Skeletal muscle tissue (tissue), 4 donors: ENCODE data around the gene IFNLR1. TPM values are rescaled to one million over a fixed set of nuclear protein-coding genes. Genes with fewer than 3 reads are reported as not detected.

Experiments
- H3K27ac ChIP-seq: one replicate; pipeline ENCODE4 v1.7.0; 2013; ENCODE audit warnings: mild to moderate bottlenecking, low read depth, low read length, inconsistent platforms
- H3K27me3 ChIP-seq, 3 donors: one replicate each; pipeline ENCODE4 v1.7.0; 2013; ENCODE audit warnings: low read length in 3 of 3; ENCODE audit not compliant: control insufficient read depth in 3 of 3, insufficient read depth in 3 of 3
- H3K36me3 ChIP-seq, 3 donors: one replicate each; pipeline ENCODE4 v1.7.0; 2013; ENCODE audit warnings: low read length in 3 of 3; ENCODE audit not compliant: control insufficient read depth in 3 of 3, insufficient read depth in 3 of 3
- H3K4me1 ChIP-seq, 3 donors: one replicate each; pipeline ENCODE4 v1.7.0; 2013; ENCODE audit warnings: low read length in 3 of 3, mild to moderate bottlenecking in 3 of 3; ENCODE audit not compliant: control insufficient read depth in 3 of 3, insufficient read depth in 3 of 3
- H3K4me3 ChIP-seq, 3 donors: one replicate each; pipeline ENCODE4 v1.7.0; 2013; ENCODE audit warnings: low read length in 3 of 3
- H3K9ac ChIP-seq, 3 donors: one replicate each; pipeline ENCODE4 v1.7.0; 2013; ENCODE audit warnings: low read length in 3 of 3, mild to moderate bottlenecking in 3 of 3, moderate library complexity in 2 of 3, low read depth in 1 of 3
- H3K9me3 ChIP-seq, 3 donors: one replicate each; pipeline ENCODE4 v1.7.0; 2013; ENCODE audit warnings: low read length in 3 of 3; ENCODE audit not compliant: control insufficient read depth in 3 of 3
- total RNA-seq: library from RNA; depleted of rRNA; stranded (reverse); fragments of >200 nt; gene quantifications from one replicate; pipeline ENCODE4 v1.2.3, GENCODE V29; 2014
- donor health status: Osteomylitis.

The IFNLR1 gene
- total RNA-seq = not detected

DNA sequence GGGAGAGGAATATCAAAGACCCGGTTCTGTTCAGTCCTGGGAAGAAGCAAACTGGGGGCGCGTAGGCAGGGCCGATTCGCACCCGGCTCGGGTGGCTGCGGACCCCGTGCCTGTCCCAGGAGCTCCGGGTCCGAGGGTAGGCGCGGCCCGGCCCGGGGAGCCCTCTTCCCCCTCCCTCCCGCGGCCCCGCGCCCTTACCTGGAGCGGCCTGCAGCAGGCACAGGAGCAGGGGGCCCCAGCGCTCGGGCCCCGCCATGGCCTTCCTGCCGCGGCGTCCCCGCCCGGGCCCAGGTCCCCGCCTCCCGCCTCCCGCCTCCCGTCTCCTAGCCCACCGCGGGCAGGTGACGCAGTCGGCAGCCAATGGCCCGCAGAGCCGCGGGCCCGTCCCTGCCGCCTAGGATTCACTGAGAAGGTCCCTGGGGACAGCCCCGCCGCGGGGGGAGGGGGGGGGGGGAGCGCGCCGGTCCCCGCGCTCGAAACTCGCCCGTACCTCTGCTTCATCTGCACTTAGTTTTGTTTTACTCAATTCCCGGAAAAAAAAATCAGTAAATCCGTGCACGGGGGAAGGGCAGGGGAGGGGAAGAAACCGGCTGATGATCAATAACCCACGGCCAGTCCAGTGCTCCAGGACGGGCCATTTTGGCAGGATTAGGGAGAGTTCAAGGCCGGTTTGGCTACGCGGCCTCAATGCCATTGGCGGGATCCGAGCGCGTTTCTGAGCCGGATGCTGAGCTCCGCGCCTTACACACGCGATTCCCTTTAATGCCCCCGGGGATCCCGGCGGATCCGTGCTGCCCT is at the start of gene IFNLR1:
Gene IFNLR1, minus strand, starts transcription at position 297 of the 798 bp plus-strand sequence. Its CDS starts 41 bp downstream, at position 256.
- peak within 1 kb of the TSS; percentile 78 to 81 (median 80) for H3K4me3 ChIP-seq
- peaks cover 0 to 8% (median 6%) of the 10 kb centered on the region in 3 donors for H3K27me3 ChIP-seq
- H3K36me3 ChIP-seq = no peaks in the 10 kb centered on the region
- H3K4me1 ChIP-seq = peaks cover 5 to 23% (median 15%) of the 10 kb centered on the region in 3 donors
- H3K9ac ChIP-seq = peak within 1 kb of the TSS; percentile 72 to 83 (median 79)
- peak within 1 kb of the TSS; percentile 65 for H3K27ac ChIP-seq
- H3K9me3 ChIP-seq = no peaks in the 10 kb centered on the region

DNA sequence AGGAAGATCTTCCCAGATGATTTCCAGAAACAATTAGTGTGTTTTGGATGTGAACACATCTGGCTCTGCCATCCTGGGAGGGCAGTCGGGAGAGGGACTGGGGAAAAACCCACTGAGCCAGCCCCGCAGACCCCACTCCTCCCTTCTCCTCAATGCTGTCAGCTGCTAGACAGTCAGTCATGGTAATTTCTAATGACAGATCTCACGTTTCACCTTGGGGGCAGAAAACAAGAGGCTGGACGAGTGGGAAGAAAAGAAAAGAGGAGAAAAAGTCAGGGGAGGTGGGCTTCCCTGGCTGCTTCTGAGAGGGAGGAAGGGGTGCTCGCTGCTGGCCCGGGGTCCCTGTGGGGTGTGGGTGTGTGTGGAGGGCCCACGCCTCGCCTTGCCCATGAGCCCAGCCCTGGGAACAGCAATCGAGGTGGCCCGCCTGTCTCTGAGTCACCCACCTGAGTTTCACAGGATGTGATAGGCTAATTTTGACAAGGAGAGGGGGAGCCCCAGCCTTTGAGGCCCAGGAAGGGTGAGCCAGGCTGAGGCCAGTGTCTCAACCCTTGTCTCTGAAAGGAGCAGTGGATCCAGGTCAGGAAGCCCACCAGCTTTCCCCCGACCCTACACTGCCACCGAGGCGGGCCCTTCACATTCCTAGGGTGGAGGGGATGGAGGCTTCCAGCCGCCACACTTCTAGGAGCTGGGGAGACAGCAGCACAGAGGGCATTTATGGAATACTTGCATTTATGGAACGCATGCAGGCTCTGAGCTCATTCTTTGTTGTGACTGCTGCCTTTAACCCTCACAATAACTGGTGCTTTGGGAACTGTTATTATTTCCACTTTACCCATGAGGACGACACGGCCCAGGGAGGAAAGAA is 49.1 kb upstream of the IFNLR1 start:
- H3K27me3 ChIP-seq = peaks cover 0 to 23% (median 21%) of the 10 kb centered on the region in 3 donors
- H3K4me3 ChIP-seq = no peak overlapping the region
- H3K9ac ChIP-seq = no peak overlapping the region
- H3K4me1 ChIP-seq = peaks cover 0 to 10% (median 0%) of the 10 kb centered on the region in 3 donors
- H3K9me3 ChIP-seq = no peaks in the 10 kb centered on the region
- no peak overlapping the region for H3K27ac ChIP-seq
- no peaks in the 10 kb centered on the region for H3K36me3 ChIP-seq

DNA sequence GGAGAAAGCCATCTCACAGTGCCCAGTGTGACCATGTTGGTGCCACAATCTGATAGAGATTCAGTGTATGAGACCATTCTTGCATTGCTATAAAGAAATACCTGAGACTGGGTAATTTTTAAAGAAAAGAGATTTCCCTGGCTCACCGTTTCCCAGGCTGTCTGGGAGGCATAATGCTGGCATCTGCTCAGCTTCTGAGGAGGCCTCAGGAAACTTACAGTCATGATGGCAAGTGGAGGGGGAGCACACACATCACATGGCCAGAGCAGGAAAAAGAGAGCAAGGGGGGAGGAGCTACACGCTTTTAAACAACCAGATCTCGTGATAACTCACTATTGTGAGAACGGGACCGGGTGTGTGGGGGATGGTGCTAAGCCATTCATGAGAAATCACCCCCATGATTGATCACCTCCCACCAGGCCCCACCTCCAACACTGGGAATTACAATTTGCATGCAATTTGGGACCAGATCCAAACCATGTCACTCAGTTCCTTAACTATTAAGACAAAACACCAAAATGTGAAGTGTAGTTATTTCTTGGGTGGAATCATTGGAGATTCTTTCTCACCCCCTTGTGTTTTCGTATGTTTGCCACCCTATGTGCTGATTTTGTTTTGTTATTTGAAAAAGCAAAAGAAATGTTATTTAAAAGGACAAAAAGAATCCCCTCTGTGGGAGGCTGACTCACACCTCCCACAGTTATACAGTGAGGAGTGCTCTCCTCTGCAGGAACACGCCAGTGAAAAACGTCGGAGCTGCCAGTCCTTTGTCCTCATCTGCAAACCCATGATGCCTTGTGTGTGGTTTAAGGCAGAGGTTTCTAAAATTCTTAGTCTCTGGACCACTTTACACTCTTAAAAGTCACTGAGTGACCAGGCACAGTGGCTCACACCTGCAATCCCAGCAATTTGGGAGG is 46.9 kb upstream of the IFNLR1 start:
- no peak overlapping the region for H3K9ac ChIP-seq
- no peaks in the 10 kb centered on the region for H3K9me3 ChIP-seq

DNA sequence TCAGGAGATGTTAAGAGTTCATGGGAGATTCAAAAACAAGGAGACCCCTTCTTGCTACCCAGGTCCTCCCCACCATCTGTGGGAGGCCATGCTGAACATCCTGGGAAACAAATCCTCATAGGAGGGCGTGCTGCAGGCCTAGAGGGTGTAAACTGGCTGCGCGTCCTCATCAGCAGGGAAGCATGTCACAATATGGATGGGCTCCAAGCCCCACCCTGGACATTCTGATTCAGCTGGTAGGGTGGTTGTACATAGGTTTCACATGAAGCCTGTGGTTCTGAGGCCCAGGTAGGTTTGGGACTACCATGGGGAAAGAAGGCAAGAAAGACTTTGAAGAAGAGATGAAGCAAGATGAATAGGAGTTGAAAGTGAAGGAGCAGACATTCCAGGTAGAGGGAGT is 44.6 kb upstream of the IFNLR1 start:
- Histone ChIP-seq H3K9me3 (no peaks in the 10 kb centered on the region), H3K4me1 (peaks cover 0 to 4% (median 0%) of the 10 kb centered on the region in 3 donors), H3K36me3 (no peaks in the 10 kb centered on the region), H3K27me3 (peaks cover 0 to 14% (median 4%) of the 10 kb centered on the region in 3 donors), H3K9ac (no peak overlapping the region), H3K27ac (no peak overlapping the region), H3K4me3 (no peak overlapping the region)

More for the DNA sequence above, 46.9 kb upstream of the IFNLR1 start:
- no peak overlapping the region for H3K27ac ChIP-seq
- H3K4me1 ChIP-seq = peaks cover 0 to 10% (median 0%) of the 10 kb centered on the region in 3 donors
- H3K27me3 ChIP-seq = peaks cover 0 to 25% (median 19%) of the 10 kb centered on the region in 3 donors
- no peak overlapping the region for H3K4me3 ChIP-seq
- no peaks in the 10 kb centered on the region for H3K36me3 ChIP-seq

DNA sequence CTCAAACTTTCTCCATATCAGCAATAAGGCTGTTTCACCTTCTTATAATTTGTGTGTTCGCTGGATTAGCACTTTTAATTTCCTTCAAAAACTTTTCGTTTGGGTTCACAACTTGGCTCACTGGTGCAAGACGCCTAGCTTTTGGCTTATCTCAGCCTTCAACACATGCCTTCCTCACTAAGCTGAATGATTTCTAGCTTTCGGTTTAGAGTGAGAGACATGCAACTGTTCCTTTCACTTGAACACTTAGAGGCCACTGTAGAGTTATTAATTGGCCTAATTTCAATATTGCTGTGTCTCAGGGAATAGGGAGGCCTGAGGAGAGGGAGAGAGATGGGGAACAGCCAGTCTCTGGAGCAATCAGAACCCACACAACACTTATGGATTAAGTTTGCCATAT is 41.2 kb upstream of the IFNLR1 start:
- Histone ChIP-seq H3K27me3 (peaks cover 0 to 9% (median 2%) of the 10 kb centered on the region in 3 donors), H3K4me1 (no peaks in the 10 kb centered on the region), H3K9me3 (no peaks in the 10 kb centered on the region), H3K36me3 (no peaks in the 10 kb centered on the region), H3K27ac (no peak overlapping the region), H3K4me3 (no peak overlapping the region), H3K9ac (no peak overlapping the region)

DNA sequence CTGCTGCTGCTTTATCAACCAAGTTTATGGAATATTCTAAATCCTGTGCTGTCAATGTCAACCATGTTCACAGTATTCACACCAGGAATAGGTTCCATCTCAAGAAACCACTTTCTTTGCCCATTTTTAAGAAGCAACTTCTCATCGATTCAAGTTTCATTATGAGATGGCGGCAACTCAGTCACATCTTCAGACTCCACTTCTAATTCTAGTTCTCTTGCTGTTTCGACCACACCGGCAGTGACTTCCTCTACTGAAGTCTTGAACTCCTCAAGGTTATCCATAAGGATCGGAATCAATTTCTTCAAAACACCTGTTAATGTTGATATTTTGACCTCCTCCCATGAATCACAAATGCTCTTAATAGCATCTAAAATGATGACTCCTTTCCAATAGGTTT is 39.7 kb upstream of the IFNLR1 start:
- Histone ChIP-seq H3K4me3 (no peak overlapping the region), H3K4me1 (no peaks in the 10 kb centered on the region), H3K27me3 (peaks cover 0 to 13% (median 2%) of the 10 kb centered on the region in 3 donors), H3K9me3 (no peaks in the 10 kb centered on the region), H3K9ac (no peak overlapping the region), H3K27ac (no peak overlapping the region), H3K36me3 (no peaks in the 10 kb centered on the region)

DNA sequence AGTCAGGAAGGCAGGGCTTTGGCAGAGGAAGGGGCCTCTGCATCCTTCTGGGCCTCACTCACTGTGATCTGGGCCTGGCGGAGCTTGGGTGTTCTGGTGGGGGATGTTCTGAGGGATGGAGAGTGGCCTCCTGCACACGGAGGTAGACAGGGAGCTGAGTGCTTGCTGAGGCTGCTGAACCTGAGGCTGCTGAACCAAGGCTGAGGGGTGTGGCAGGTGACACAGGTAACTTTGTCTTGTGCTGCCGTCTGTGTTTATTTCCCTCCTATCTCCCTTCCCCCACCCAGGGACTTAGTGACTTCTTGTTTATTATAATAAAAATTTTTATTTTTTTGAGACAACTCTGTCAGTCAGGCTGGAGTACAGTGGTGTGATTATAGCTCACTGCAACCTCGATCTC is 37.7 kb upstream of the IFNLR1 start:
- H3K27me3 ChIP-seq = peaks cover 0 to 22% (median 8%) of the 10 kb centered on the region in 3 donors
- no peak overlapping the region for H3K4me3 ChIP-seq
- no peak overlapping the region for H3K9ac ChIP-seq
- no peaks in the 10 kb centered on the region for H3K9me3 ChIP-seq
- H3K27ac ChIP-seq = no peak overlapping the region
- no peaks in the 10 kb centered on the region for H3K36me3 ChIP-seq
- H3K4me1 ChIP-seq = no peaks in the 10 kb centered on the region

DNA sequence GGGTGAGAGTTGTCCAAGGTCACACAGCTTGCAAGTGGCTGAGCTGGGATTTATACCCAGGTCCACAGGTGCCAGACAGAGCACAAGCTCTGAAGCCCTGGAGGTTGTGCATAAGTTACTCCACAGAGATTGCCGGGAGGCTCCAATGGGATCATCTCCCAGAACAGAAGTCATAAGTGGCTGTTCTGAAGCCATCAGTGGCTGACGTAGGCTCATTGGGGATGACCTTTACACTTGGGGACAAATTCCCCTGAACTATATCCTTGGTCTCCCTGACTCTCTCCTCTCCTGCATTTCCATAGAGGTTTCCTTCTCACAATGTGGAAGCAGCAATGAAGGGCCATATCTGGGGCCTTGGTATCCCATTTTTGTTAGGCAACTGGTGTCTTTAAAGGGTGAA is 37.0 kb upstream of the IFNLR1 start:
- no peaks in the 10 kb centered on the region for H3K9me3 ChIP-seq
- H3K36me3 ChIP-seq = no peaks in the 10 kb centered on the region
- no peak overlapping the region for H3K27ac ChIP-seq
- H3K4me3 ChIP-seq = no peak overlapping the region
- peaks cover 0 to 25% (median 13%) of the 10 kb centered on the region in 3 donors for H3K27me3 ChIP-seq
- H3K9ac ChIP-seq = no peak overlapping the region
- H3K4me1 ChIP-seq = no peaks in the 10 kb centered on the region

DNA sequence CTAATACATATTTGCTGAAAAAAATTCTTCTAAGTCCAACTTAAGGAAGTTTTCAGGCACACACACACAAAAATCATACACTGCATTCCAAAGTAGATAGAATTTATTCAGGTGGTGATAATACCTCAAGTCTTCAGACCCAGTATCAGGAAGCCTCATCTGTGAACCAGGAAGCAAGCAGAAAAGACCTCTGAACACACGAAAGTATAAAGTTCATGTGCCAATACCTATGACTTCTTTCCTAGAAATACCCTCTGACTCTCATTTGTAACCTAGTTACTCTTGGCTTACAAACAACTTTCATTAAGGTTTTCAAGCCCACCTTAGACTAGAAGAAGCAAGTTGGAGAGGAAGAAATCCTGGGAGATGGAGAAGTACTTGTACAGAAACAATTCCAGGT is 35.7 kb upstream of the IFNLR1 start:
- Histone ChIP-seq H3K9ac (no peak overlapping the region), H3K27ac (no peak overlapping the region), H3K4me3 (no peak overlapping the region), H3K4me1 (no peaks in the 10 kb centered on the region), H3K27me3 (peaks cover 3 to 33% (median 16%) of the 10 kb centered on the region in 3 donors), H3K36me3 (no peaks in the 10 kb centered on the region), H3K9me3 (no peaks in the 10 kb centered on the region)
